Esophagus muscularis mucosa (tissue), 4 donors: Measurements from ENCODE around the gene ING2. TPM values are rescaled to one million over a fixed set of nuclear protein-coding genes. Genes with fewer than 3 reads are reported as not detected.
A peak's percentile ranks its signal among the peaks of the same experiment; 100 is the strongest.
"Not testable (repeated sequence)": the region's sequence is repeated elsewhere in the genome, so short reads cannot be mapped to it uniquely, and the experiment has no call there.

Experiments
- DNase-seq: peaks from one replicate; pipeline ENCODE4 v3.0.0-alpha.2; 2017; ENCODE audit errors: extremely low spot score
- H3K27ac ChIP-seq, 4 donors: fragments of 200-600 bp; sonication (generic); replicated peaks in 1 of 4; 1 replicate in 3 of 4; 2 replicates in 1 of 4; pipeline ENCODE4 v1.5.1; 2016 to 2019; ENCODE audit warnings: mild to moderate bottlenecking in 1 of 4
- H3K27me3 ChIP-seq, 4 donors: fragments of 200-600 bp; sonication (generic); one replicate each; pipeline versions ENCODE4 v1.5.1 to v1.6.0; 2016 to 2019
- H3K36me3 ChIP-seq, 4 donors: fragments of 200-600 bp; sonication (generic); one replicate each; pipeline ENCODE4 v1.5.1; 2016 to 2019
- H3K4me1 ChIP-seq, 4 donors: fragments of 200-600 bp; sonication (generic); one replicate each; pipeline ENCODE4 v1.5.1; 2016 to 2019
- H3K4me3 ChIP-seq, 4 donors: fragments of 200-600 bp; sonication (generic); 1 replicate in 2 of 4; 2 replicates in 2 of 4; pipeline ENCODE4 v1.5.1; 2016 to 2019; ENCODE audit warnings: mild to moderate bottlenecking in 4 of 4, moderate library complexity in 1 of 4
- H3K9me3 ChIP-seq, 4 donors: fragments of 200-600 bp; sonication (generic); 1 replicate in 3 of 4; 2 replicates in 1 of 4; pipeline ENCODE4 v1.5.1; 2016 to 2019
- EP300 ChIP-seq: sonication (generic); formaldehyde crosslinking; IDR thresholded peaks from one replicate; pipeline ENCODE4 v1.6.1; 2017; ENCODE audit warnings: antibody characterized with exemption
- POLR2A ChIP-seq: fragments of 450-650 bp; IDR thresholded peaks from one replicate; pipeline ENCODE4 v1.6.1; 2017; ENCODE audit warnings: antibody characterized with exemption, moderate library complexity, mild to moderate bottlenecking, low read depth
- POLR2AphosphoS5 ChIP-seq, 2 donors: sonication (generic); formaldehyde crosslinking; IDR thresholded peaks; one replicate each; pipeline ENCODE4 v1.6.1; 2017; ENCODE audit warnings: antibody characterized with exemption in 2 of 2
- WGBS: methylation state at CpG from one replicate; pipeline ENCODE4 v1.1.5; 2018; 5-methylcytosine and 5-hydroxymethylcytosine counted together
- intact Hi-C: fragments of 100-400 bp; cut with DNase I; formaldehyde crosslinking; loops from one replicate; pipeline ENCODE4 v1.15.1; 2023
- total RNA-seq, 4 donors: library from RNA; depleted of rRNA; stranded (reverse); fragments of >200 nt; gene quantifications; one replicate each; pipeline versions ENCODE4 v1.1.0 to v1.2.1, GENCODE V29; 2016
- TF ChIP-seq, protein P1 (sequence below), 3 experiments: fragments of 200-600 bp in 2 of 3; fragments of 450-650 bp in 1 of 3; sonication (generic) in 2 of 3; IDR thresholded peaks; one replicate each; pipeline ENCODE4 v1.5.1; 2017 to 2019; ENCODE audit warnings: antibody characterized with exemption in 3 of 3, mild to moderate bottlenecking in 2 of 3, moderate library complexity in 1 of 3

ING2 gene
- total RNA-seq, 4 donors from 2014 or later = 26.2 to 42.8 (median 38.6) TPM

DNA sequence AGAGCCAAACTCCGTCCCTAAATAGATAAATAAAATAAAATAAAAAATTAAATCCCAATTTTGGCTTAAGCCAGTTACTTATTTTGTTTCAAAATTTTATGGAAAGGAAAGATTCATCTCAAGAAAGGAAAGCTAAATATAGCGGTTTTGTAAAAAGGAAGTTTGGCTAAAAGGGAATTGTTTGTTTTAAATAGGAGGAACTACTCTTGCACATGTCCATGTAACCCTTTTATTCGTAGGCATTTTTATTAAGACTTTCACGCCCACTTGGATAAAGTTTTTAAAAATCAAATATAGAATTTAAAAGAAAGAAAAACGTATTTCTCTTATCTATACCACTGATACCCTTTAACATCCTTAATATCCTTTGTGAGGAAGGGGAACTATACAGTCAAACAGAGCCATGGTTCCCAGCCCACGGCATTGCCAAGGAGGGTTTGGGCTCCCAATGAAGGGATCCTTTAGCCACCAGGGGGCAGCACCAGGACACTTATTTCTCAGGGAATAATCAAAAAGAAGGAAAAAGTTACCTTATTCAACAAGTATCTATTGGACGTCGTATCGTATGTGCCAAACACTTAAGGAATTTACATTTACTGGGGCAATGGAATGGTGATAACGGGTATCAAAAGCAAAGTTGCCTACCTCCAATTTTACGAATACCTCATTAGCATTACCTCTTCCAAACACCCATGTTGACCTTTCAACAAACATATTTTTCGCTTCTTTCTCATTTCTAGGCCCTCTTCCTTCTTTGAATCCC, 32.7 kb upstream of the ING2 start:
- H3K27me3 ChIP-seq = peaks cover 0 to 4% (median 0%) of the 10 kb centered on the region in 4 donors
- peaks cover 0 to 7% (median 2%) of the 10 kb centered on the region in 4 donors for H3K4me1 ChIP-seq
- no peak overlapping the region for H3K27ac ChIP-seq
- peak; percentile 97 for DNase-seq
- TF ChIP-seq POLR2AphosphoS5 (IDR thresholded peaks at IDR 0.05) = peak in 1 of 2 donors; percentile 33
- TF ChIP-seq, protein P1, sequence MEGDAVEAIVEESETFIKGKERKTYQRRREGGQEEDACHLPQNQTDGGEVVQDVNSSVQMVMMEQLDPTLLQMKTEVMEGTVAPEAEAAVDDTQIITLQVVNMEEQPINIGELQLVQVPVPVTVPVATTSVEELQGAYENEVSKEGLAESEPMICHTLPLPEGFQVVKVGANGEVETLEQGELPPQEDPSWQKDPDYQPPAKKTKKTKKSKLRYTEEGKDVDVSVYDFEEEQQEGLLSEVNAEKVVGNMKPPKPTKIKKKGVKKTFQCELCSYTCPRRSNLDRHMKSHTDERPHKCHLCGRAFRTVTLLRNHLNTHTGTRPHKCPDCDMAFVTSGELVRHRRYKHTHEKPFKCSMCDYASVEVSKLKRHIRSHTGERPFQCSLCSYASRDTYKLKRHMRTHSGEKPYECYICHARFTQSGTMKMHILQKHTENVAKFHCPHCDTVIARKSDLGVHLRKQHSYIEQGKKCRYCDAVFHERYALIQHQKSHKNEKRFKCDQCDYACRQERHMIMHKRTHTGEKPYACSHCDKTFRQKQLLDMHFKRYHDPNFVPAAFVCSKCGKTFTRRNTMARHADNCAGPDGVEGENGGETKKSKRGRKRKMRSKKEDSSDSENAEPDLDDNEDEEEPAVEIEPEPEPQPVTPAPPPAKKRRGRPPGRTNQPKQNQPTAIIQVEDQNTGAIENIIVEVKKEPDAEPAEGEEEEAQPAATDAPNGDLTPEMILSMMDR (IDR thresholded peaks at IDR 0.05) = peak; percentile 77 to 89 (median 89)
- no peak for TF ChIP-seq EP300
- TF ChIP-seq POLR2A = no peak
- H3K4me3 ChIP-seq = peak overlapping the region in 3 of 4 donors; percentile 1 to 25 (median 19)
- peaks cover 0 to 3% (median 0%) of the 10 kb centered on the region in 4 donors for H3K36me3 ChIP-seq
- H3K9me3 ChIP-seq = no peaks in the 10 kb centered on the region
- intact Hi-C loops = loop anchor here (2.0 to 5.0 kb wide), 2 partner anchors 130 to 187 kb away; partner anchors contain the start of genes RWDD4 and TRAPPC11
- 28% methylated on average over 12 of the region's 12 CpGs for WGBS

DNA sequence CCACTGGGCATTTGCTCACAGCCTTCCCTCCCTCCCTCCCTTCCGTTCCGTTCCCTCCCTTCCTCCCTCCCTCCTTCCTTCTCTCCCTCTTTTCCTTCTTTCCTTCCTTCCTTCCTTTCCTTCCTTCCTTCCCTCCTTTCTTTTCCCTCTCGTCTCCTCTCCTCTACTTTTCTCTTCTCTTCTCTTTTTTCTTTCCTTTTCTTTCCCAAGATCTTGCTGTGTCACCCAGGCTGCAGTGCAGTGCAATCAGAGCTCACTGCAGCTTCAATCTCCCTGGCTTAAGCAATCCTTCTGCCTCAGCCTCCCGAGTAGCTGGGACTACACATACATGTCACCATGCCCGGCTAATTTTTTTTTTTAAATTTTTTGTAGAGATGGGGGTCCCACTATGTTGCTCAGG, 26.7 kb upstream of the ING2 start:
- no peak overlapping the region for H3K27ac ChIP-seq
- intact Hi-C loops = no loop called here
- H3K4me1 ChIP-seq = no peaks in the 10 kb centered on the region
- H3K36me3 ChIP-seq = no peaks in the 10 kb centered on the region
- peaks cover 0 to 4% (median 0%) of the 10 kb centered on the region in 4 donors for H3K27me3 ChIP-seq
- H3K9me3 ChIP-seq = no peaks in the 10 kb centered on the region
- no peak for DNase-seq
- TF ChIP-seq POLR2A (no peak), EP300 (no peak), POLR2AphosphoS5 (IDR thresholded peaks at IDR 0.05) (no peak)
- TF ChIP-seq, protein P1 (IDR thresholded peaks at IDR 0.05) = no peak
- WGBS = 44% methylated on average over 5 of the region's 5 CpGs
- H3K4me3 ChIP-seq = no peak overlapping the region

- no peaks in the 10 kb centered on the region for H3K4me1 ChIP-seq
- DNase-seq = no peak
- H3K4me3 ChIP-seq = no peak overlapping the region
- H3K36me3 ChIP-seq = no peaks in the 10 kb centered on the region
- peaks cover 0 to 4% (median 0%) of the 10 kb centered on the region in 4 donors for H3K27me3 ChIP-seq
- 76% methylated on average over 2 of the region's 2 CpGs for WGBS
- intact Hi-C loops = no loop called here
- TF ChIP-seq, protein P1 (IDR thresholded peaks at IDR 0.05) = no peak
- TF ChIP-seq POLR2A = no peak
- no peak for TF ChIP-seq POLR2AphosphoS5 (IDR thresholded peaks at IDR 0.05)
- no peak for TF ChIP-seq EP300
- H3K27ac ChIP-seq = no peak overlapping the region
- no peaks in the 10 kb centered on the region for H3K9me3 ChIP-seq
These were observed 25.9 kb upstream of the ING2 start for GRCh38 chr4:183478926-183479325.

DNA sequence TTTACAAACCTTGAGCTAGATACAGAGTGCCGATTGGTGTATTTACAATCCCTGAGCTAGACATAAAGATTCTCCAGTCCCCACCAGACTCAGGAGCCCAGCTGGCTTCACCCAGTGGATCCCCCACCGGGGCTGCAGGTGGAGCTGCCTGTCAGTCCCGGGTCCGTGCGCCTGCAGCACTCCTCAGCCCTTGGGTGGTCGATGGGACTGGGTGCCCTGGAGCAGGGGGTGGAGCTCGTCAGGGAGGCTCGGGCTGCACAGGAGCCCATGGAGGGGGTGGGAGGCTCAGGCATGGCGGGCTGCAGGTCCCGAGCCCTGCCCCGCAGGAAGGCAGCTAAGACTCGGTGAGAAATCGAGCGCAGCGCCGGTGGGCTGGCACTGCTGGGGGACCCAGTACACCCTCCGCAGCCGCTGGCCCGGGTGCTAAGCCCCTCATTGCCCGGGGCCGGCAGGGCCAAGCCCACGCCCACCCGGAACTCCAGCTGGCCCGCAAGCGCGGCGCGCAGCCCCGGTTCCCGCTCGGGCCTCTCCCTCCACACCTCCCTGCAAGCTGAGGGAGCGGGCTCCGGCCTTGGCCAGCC, 22.3 kb upstream of the ING2 start:
- H3K9me3 ChIP-seq, H3K4me3 ChIP-seq, H3K27me3 ChIP-seq, H3K27ac ChIP-seq, intact Hi-C loops, H3K4me1 ChIP-seq, DNase-seq, H3K36me3 ChIP-seq: not testable (repeated sequence)
- 100% methylated on average over 2 of the region's 33 CpGs for WGBS

DNA sequence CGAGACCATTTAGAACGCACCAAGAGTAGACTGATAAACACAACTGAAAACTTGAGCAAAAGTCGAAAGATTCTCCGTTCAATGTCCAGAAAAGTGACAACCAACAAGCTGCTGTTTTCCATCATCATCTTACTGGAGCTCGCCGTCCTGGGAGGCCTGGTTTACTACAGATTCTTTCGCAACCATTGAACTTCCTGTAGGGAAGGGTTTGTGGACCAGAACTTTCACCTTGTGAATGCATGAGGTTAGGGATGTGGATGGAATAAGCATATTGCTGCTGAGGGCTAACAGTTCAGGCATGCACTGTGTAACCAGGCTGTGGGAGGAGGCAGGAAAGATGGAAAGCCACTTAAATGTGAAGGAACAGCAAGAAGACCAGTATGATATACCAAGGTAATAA, 20.9 kb upstream of the ING2 start:
- Histone ChIP-seq H3K9me3 (no peaks in the 10 kb centered on the region), H3K27me3 (no peaks in the 10 kb centered on the region), H3K4me3 (no peak overlapping the region), H3K36me3 (no peaks in the 10 kb centered on the region), H3K27ac (no peak overlapping the region), H3K4me1 (no peaks in the 10 kb centered on the region)
- WGBS = 94% methylated on average over 7 of the region's 7 CpGs
- intact Hi-C loops = no loop called here
- no peak for TF ChIP-seq POLR2AphosphoS5 (IDR thresholded peaks at IDR 0.05)
- TF ChIP-seq EP300 = no peak
- TF ChIP-seq, protein P1 (IDR thresholded peaks at IDR 0.05) = no peak
- TF ChIP-seq POLR2A = no peak
- DNase-seq = peak; percentile 72
